ENCODE data around the gene PAQR6.

Gene PAQR6

GRCh38 chr1:156193488-156194299 lies 54.2 kb downstream of the PAQR6 start, which contains the start of gene SLC25A44:
TSS of gene SLC25A44 (plus strand) at chr1:156194104. CDS start at chr1:156199848, 5,744 bp downstream.
- DNase-seq: peak; percentile 99
